Transverse colon (tissue), 3 donors: ENCODE data around the gene FGGY.

Experiments
- CTCF ChIP-seq, 5 experiments: fragments of 200-600 bp in 3 of 5; fragments of 450-650 bp in 2 of 5; sonication (generic) in 3 of 5; IDR thresholded peaks; 1 replicate in 2 of 5; 2 replicates in 3 of 5; pipeline ENCODE4 v1.5.1; 2016 to 2017; ENCODE audit warnings: antibody characterized with exemption in 5 of 5, inconsistent platforms in 3 of 5, mild to moderate bottlenecking in 2 of 5, moderate library complexity in 1 of 5
- EP300 ChIP-seq: sonication (generic); formaldehyde crosslinking; IDR thresholded peaks from one replicate; pipeline ENCODE4 v1.6.1; 2017; ENCODE audit warnings: antibody characterized with exemption, low read depth

- TF ChIP-seq EP300 (no peak), CTCF (IDR thresholded peaks at IDR 0.05) (no peak)
Observed at GRCh38 chr1:59389847-59390246, 93.0 kb downstream of the FGGY start.
